ENCODE measurements around the gene PLTP.
"Not testable (repeated sequence)": the region's sequence is repeated elsewhere in the genome, so short reads cannot be mapped to it uniquely, and the experiment has no call there.

PLTP gene

GRCh38 chr20:45919542-45920399 lies 7.8 kb upstream of the PLTP start:
- DNase-seq: peak; percentile 26

- DNase-seq: no peak
Measured at GRCh38 chr20:45918779-45919537, 7.0 kb upstream of the PLTP start.

DNA sequence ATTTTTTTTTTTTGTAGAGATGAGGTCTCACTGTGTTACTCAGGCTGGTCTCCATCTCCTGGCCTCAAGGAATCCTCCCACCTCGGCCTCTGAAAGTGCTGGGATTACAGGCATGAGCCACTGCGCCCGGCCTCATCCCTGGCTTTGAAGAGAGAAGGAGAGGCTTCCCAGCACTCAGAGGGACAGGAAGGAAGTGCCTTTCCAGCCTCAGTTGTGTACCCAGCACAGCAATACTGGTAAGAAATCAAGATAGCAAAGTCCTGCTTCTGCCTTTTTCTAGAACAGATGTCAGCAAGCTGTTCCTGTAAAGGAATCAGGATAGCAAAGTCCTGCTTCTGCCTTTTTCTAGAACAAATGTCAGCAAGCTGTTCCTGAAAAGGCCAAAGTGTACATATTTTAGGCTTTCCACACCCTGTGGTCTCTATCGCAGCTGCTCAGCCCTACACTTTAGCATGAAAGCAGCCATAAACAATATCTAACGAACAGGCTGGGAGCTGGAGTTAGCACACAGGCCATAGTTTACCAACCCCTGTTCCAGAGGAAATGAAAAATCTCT lies 6.3 kb upstream of the PLTP start:
- DNase-seq: no peak

GRCh38 chr20:45917790-45918141 lies 5.8 kb upstream of the PLTP start:
- no peak for DNase-seq

GRCh38 chr20:45913116-45913515 lies 1.2 kb upstream of the PLTP start:
- DNase-seq: no peak

- DNase-seq: no peak
Measured at GRCh38 chr20:45912344-45912682, 358 bp upstream of the PLTP start.

GRCh38 chr20:45910670-45911485 lies 1.1 kb downstream of the PLTP start:
- peak; percentile 93 for DNase-seq

- no peak for DNase-seq
Measured at GRCh38 chr20:45909817-45910669, 1.9 kb downstream of the PLTP start.

DNA sequence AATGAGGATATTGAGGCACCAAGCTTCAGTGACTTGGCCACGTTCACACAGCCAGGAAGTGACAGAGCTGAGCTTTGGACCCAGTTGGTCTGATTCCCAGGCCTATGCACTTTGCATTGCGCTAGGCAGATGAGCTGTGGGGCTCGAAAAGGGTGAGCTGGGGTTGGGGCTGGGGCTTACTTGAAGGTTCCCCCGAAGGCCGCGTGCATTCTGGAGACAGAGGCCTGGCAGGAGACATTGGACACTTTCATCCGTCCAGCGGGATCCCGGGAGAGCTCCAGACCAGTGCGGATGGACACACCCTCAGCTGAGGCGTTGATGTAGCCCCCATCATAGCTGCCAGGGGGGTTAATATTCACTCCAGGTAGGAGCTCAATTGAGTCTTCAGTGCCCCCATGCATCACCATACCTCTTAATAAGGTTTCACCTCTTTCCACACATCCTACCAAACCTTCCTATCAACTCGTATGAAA lies 2.6 kb downstream of the PLTP start:
- no peak for DNase-seq

DNA sequence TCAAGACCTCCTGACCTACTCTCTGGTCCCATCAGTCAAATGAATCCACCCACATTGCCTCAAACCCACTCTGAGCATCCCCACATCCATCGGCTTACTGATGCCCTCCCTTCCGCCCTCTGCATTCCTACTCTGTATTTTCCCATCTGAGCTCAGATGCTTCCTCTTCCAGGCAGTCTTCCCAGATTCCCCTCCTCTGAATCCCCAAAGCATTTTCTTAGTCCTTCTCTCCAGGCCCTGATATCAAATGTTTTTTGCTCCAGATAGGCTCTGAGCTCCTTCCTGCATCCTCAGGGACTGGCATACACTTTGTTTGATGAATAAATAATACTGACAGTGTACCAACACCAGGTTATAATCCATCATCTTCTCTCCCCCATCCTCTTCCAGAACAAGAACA lies 3.9 kb downstream of the PLTP start:
- DNase-seq: no peak

- no peak for DNase-seq
Measured at GRCh38 chr20:45907219-45907948, 4.6 kb downstream of the PLTP start.

DNA sequence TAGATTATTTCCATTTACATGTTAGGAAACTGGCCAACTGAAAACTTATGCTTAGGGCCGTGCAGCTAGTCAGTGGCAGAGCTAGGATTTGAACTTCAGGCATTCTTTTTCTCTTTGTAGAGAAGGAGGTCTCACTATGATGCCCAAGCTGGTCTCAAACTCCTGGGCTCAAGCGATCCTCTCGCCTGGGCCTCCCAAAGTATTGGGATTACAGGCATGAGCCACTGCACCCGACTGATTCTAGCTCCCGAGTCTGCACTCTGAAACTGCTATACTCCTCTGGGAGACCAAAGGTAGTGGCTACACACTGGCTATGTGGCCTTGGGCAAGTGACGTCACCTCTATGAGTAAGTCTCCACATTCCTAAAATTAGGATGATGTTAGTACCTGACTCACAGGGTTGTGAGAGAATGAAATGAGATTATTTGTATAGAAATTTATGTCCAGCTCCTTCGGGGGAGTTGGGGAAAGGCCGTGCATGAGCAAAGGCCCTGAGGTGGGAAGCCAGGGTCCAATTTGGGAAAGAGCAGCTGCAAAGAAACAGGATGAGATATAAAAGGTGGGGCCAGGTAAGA lies 6.4 kb downstream of the PLTP start:
- no peak for DNase-seq

DNA sequence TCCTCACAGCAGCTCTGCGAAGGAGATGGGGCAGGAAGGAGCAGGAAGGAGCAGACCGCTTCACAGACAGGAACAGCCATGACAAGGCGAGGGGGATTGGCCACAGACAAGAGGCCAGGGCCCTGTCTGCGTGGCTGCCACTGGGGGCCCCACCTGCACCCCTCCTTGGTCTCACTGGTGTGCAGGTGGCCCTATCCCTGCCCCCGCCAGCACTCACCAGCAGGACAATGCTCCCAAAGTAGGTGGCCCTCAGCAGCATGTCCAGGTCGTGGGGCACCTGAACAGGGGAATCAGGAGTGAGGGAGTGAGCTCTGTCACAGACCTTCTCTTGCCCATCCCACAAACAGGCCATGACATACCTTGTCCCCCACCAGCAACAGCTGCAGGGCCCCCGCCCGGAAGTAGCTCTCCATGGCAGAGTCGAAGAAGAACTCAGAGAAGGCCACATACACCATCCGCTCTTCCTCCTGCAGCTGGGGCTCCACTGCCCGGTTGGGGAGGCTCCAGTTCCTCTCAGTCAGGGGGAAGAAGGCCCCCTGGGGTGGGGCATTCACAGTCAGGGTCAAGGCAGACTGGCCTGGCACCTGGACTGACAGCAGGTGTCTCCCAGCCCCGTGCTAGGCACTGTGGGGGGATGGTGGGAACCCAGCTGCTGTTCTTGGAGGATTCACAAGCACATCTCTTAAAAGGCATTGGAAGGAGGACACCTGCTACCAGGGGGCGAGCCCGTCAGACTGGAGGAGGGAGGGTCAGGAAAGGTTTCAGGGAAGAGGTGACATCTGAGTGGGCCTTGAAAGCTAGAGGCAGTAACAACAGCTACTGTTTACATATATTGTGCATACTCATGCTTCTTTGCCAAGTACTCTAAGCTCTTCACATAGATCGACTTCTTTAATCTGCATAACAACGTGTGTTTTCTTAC lies 7.1 kb downstream of the PLTP start:
- no peak for DNase-seq

GRCh38 chr20:45902199-45902701 lies 9.7 kb downstream of the PLTP start:
- no peak for DNase-seq

DNA sequence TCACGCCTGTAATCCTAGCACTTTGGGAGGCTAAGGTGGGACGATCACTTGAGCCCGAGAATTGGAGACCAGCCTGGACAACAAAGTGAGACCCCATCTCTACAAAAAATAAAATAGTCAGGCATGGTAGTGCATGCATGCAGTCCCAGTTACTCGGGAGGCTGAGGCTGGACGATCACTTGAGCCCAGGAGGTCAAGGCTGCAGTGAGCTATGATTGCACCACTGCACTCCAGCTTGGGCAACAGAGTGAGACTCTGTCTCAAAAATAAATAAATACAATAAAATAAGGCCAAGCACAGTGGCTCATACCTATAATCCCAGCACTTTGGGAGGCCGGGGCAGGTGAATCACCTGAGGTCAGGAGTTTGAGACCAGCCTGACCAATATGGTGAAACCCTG lies 10.6 kb downstream of the PLTP start:
- not testable (repeated sequence) for DNase-seq

DNA sequence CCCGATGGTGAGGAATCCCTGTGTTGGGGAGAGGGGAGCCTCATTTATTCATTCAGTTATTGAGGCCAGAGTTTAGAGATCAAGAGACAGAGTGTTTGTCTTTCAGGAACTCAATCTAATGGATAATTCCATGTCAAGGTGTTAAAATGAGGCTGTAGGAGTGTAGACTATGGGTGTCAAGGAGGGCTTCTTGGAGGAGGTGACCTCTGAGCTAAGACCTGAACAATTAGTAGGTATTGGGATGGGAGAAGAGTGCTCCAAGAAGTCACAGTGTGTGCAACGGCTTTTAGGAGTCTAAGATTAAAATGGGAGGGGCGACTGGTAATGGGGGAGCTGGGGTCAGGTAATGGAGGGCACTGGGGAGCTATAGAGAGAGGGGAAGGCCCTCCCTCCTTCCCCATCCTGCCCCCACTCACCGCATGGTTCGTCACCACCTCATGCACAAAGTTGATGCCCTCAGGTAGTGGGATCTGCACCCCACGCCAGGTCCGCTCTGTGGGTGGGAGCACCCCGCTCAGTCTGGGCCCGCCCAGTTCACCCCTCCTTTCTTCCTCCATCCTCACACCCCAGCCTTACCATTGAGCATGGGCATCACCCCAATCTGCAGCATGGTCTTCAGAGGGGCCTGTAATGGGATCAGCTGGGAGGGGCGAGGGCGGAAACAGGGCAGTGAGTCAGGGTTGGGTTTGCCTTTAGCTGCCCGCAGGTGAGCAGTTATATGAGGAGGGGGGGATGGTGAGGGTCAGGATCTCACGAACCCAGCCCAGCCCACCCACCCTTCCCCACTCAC lies 12.7 kb downstream of the PLTP start:
- DNase-seq: no peak

GRCh38 chr20:45898285-45898684 lies 13.7 kb downstream of the PLTP start:
- DNase-seq: no peak

- DNase-seq: no peak
Measured at GRCh38 chr20:45897692-45898091, 14.3 kb downstream of the PLTP start.

DNA sequence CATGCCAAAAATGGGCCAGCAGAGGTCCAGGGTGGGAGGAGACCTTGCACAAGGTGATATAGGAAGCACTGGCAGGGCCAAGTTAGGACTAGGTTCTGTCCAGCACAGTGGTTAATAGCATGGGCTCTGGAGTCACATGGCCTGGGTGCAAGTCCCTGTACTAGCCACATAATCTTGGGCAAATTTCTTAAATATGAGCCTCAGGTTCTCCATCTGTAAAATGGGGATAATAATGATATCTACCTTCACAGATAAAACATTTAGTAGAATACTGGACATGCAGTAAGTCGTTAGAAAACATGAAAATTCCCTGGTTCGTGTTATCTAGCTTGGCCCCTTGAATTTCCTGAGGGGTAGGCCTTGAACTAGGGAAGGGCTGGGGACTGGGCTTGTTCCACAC lies 14.7 kb downstream of the PLTP start:
- no peak for DNase-seq

Measured in NCI-H2029 (cell line).